Transverse colon (tissue), 4 donors: ENCODE measurements around the gene TMEM72. TPM values are rescaled to one million over a fixed set of nuclear protein-coding genes. Genes with fewer than 3 reads are reported as not detected.
A peak's percentile ranks its signal among the peaks of the same experiment; 100 is the strongest.

Experiments
- DNase-seq: peaks from one replicate; pipeline ENCODE4 v3.0.0-alpha.2; 2019
- H3K27ac ChIP-seq, 4 donors: fragments of 200-600 bp; sonication (generic); 2 replicates each; pipeline ENCODE4 v1.5.1; 2016 to 2018; ENCODE audit warnings: inconsistent platforms in 4 of 4
- H3K27me3 ChIP-seq: fragments of 200-600 bp; sonication (generic); 2 replicates; pipeline ENCODE4 v1.5.1; 2017; ENCODE audit warnings: inconsistent platforms
- H3K36me3 ChIP-seq, 4 donors: fragments of 200-600 bp; sonication (generic); 2 replicates each; pipeline ENCODE4 v1.5.1; 2017 to 2019; ENCODE audit warnings: inconsistent platforms in 4 of 4
- H3K4me1 ChIP-seq, 4 donors: fragments of 200-600 bp; sonication (generic); 2 replicates each; pipeline ENCODE4 v1.5.1; 2017 to 2020; ENCODE audit warnings: inconsistent platforms in 4 of 4
- H3K4me3 ChIP-seq, 4 donors: fragments of 200-600 bp; sonication (generic); 1 replicate in 1 of 4; 2 replicates in 3 of 4; pipeline versions ENCODE4 v1.5.1 to v1.6.1; 2017 to 2019; ENCODE audit warnings: inconsistent platforms in 4 of 4
- H3K9me3 ChIP-seq, 2 donors: fragments of 200-600 bp; sonication (generic); 2 replicates each; pipeline ENCODE4 v1.5.1; 2017 to 2019; ENCODE audit warnings: inconsistent platforms in 2 of 2
- EP300 ChIP-seq: sonication (generic); formaldehyde crosslinking; IDR thresholded peaks from one replicate; pipeline ENCODE4 v1.6.1; 2017; ENCODE audit warnings: antibody characterized with exemption, low read depth
- POLR2A ChIP-seq: fragments of 450-650 bp; IDR thresholded peaks from one replicate; pipeline ENCODE4 v1.6.1; 2016; ENCODE audit warnings: antibody characterized with exemption, mild to moderate bottlenecking, moderate library complexity
- POLR2AphosphoS5 ChIP-seq, 3 donors: sonication (generic); formaldehyde crosslinking; IDR thresholded peaks; one replicate each; pipeline ENCODE4 v1.6.1; 2016; ENCODE audit warnings: antibody characterized with exemption in 3 of 3
- WGBS, 2 donors: methylation state at CpG; one replicate each; pipeline ENCODE4 v1.1.5; 2018; ENCODE audit warnings: low coverage in 1 of 2; 5-methylcytosine and 5-hydroxymethylcytosine counted together
- in situ Hi-C, 4 donors: fragments of 200-750 bp; cut with MboI; loops; one replicate each; pipeline versions ENCODE4 v1.15.0 to v1.15.1; 2017; ENCODE audit warnings: low sequenced_read_pairs in 3 of 4, low pct_ligation_motif_present in 1 of 4, low pct_unique_long_range_greater_than_20kb in 1 of 4
- intact Hi-C: fragments of 100-400 bp; cut with DNase I; formaldehyde crosslinking; loops from one replicate; pipeline ENCODE4 v1.15.1; 2023; ENCODE audit warnings: low total_unique reads
- total RNA-seq, 4 donors: library from RNA; depleted of rRNA; stranded (reverse); fragments of >200 nt; gene quantifications; one replicate each; pipeline ENCODE4 v1.1.0, GENCODE V29; 2016
- TF ChIP-seq, protein P1 (sequence below), 5 experiments: fragments of 200-600 bp in 3 of 5; fragments of 450-650 bp in 2 of 5; sonication (generic) in 3 of 5; IDR thresholded peaks; 1 replicate in 2 of 5; 2 replicates in 3 of 5; pipeline ENCODE4 v1.5.1; 2016 to 2017; ENCODE audit warnings: antibody characterized with exemption in 5 of 5, inconsistent platforms in 3 of 5, mild to moderate bottlenecking in 2 of 5, moderate library complexity in 1 of 5

The TMEM72 gene
- total RNA-seq, 4 donors from 2014 or later: 9.5 to 49.4 (median 16.5) TPM

DNA sequence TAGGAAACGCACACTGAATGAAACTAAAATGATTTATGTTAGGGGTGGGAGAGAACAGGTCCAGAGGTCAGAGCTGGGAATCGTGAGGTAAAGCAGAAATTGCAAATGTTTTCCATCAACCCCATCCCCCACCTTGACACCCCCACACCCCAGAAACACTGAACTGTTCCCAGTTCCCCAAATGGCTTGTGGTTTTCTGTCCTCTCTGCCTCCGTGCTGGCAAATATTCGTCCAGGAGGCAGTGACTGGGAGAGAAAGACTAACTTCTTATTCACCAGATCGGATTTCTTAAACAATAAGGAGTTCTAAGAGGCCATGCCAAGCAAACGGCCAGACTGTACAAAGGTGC, 47.7 kb downstream of the TMEM72 start:
- WGBS, 2 donors: 0 to 2% methylated on average over 1 to 6 of the region's 6 CpGs
- Histone ChIP-seq H3K4me1 (peaks cover 6 to 40% (median 25%) of the 10 kb centered on the region in 4 donors), H3K27me3 (no peaks in the 10 kb centered on the region), H3K9me3 (no peaks in the 10 kb centered on the region), H3K27ac (peak overlapping the region; percentile 89 to 96 (median 92)), H3K36me3 (no peaks in the 10 kb centered on the region), H3K4me3 (peak overlapping the region; percentile 30 to 80 (median 64))
- TF ChIP-seq POLR2AphosphoS5 (IDR thresholded peaks at IDR 0.05): no peak
- TF ChIP-seq, protein P1, sequence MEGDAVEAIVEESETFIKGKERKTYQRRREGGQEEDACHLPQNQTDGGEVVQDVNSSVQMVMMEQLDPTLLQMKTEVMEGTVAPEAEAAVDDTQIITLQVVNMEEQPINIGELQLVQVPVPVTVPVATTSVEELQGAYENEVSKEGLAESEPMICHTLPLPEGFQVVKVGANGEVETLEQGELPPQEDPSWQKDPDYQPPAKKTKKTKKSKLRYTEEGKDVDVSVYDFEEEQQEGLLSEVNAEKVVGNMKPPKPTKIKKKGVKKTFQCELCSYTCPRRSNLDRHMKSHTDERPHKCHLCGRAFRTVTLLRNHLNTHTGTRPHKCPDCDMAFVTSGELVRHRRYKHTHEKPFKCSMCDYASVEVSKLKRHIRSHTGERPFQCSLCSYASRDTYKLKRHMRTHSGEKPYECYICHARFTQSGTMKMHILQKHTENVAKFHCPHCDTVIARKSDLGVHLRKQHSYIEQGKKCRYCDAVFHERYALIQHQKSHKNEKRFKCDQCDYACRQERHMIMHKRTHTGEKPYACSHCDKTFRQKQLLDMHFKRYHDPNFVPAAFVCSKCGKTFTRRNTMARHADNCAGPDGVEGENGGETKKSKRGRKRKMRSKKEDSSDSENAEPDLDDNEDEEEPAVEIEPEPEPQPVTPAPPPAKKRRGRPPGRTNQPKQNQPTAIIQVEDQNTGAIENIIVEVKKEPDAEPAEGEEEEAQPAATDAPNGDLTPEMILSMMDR (IDR thresholded peaks at IDR 0.05): no peak
- TF ChIP-seq EP300: no peak
- TF ChIP-seq POLR2A: no peak
- in situ Hi-C loops: no loop called here
- intact Hi-C loops: loop anchor here (2.0 kb wide), 1 partner anchor 44 kb away; no protein-coding TSS in a partner anchor
- no peak for DNase-seq

GRCh38 chr10:44959247-44960087, 48.3 kb downstream of the TMEM72 start, which contains the start of gene RASSF4:
Gene RASSF4, plus strand, starts transcription at chr10:44959802. Its CDS starts 10,401 bp downstream, at chr10:44970203.
- H3K36me3 ChIP-seq: no peaks in the 10 kb centered on the region

DNA sequence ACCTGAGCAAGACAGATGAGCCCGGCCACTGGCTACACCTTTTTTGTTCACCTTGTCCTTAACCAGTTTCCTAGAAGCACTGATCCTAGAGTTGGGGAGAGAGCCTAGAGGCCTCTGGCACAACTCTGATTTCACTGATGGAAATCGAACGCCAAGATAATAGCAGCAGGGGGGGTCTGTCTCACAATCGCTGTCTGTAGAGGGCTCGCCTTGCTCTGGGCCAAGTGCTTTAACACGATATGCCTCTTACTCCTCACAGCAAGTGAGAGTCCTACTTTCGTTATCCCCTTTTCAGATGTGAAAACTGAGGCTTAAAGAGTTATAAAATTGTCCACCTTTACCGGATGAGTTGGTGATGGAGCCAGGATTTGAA, 48.9 kb downstream of the TMEM72 start:
- intact Hi-C loops: no loop called here
- H3K9me3 ChIP-seq: no peaks in the 10 kb centered on the region
- DNase-seq: no peak
- no peaks in the 10 kb centered on the region for H3K27me3 ChIP-seq
- peaks cover 9 to 52% (median 35%) of the 10 kb centered on the region in 4 donors for H3K4me1 ChIP-seq
- in situ Hi-C loops: no loop called here
- peak overlapping the region; percentile 89 to 96 (median 92) for H3K27ac ChIP-seq
- WGBS, 2 donors: 29 to 40% methylated on average over 1 to 8 of the region's 8 CpGs
- TF ChIP-seq EP300: no peak
- TF ChIP-seq POLR2A: no peak
- TF ChIP-seq, protein P1 (IDR thresholded peaks at IDR 0.05): no peak
- no peak for TF ChIP-seq POLR2AphosphoS5 (IDR thresholded peaks at IDR 0.05)
- H3K36me3 ChIP-seq: no peaks in the 10 kb centered on the region
- H3K4me3 ChIP-seq: peak overlapping the region; percentile 39 to 80 (median 64)

More at GRCh38 chr10:44959247-44960087, 48.3 kb downstream of the TMEM72 start, which contains the start of gene RASSF4:
- no peaks in the 10 kb centered on the region for H3K27me3 ChIP-seq
- no peaks in the 10 kb centered on the region for H3K9me3 ChIP-seq
- peak within 1 kb of the TSS; percentile 89 to 96 (median 92) for H3K27ac ChIP-seq
- no peak for TF ChIP-seq EP300
- TF ChIP-seq, protein P1 (IDR thresholded peaks at IDR 0.05): peak in 1 of 5 experiments; percentile 28
- TF ChIP-seq POLR2A: peak; percentile 89
- peak; percentile 88 to 93 (median 89) for TF ChIP-seq POLR2AphosphoS5 (IDR thresholded peaks at IDR 0.05)
- peak; percentile 97 for DNase-seq
- peaks cover 9 to 46% (median 31%) of the 10 kb centered on the region in 4 donors for H3K4me1 ChIP-seq
- H3K4me3 ChIP-seq: peak within 1 kb of the TSS; percentile 39 to 80 (median 64)
- in situ Hi-C loops: no loop called here
- intact Hi-C loops: loop anchor here (2.0 kb wide), 1 partner anchor 43 kb away; no protein-coding TSS in a partner anchor
- WGBS, 2 donors: 3% methylated on average over 51 of the region's 74 CpGs; no CpG with 5 or more reads in 1 of the 2 donors

- no peaks in the 10 kb centered on the region for H3K27me3 ChIP-seq
- in situ Hi-C loops (no loop called here), intact Hi-C loops (no loop called here)
- no peak for DNase-seq
- TF ChIP-seq POLR2A (no peak), EP300 (no peak), POLR2AphosphoS5 (IDR thresholded peaks at IDR 0.05) (no peak)
- TF ChIP-seq, protein P1 (IDR thresholded peaks at IDR 0.05): no peak
- no peaks in the 10 kb centered on the region for H3K36me3 ChIP-seq
- 49 to 81% methylated on average over 2 to 7 of the region's 7 CpGs for WGBS, 2 donors
- H3K4me3 ChIP-seq: peak overlapping the region in 3 of 4 donors; percentile 60 to 80 (median 68)
- peak overlapping the region; percentile 89 to 96 (median 92) for H3K27ac ChIP-seq
- no peaks in the 10 kb centered on the region for H3K9me3 ChIP-seq
- H3K4me1 ChIP-seq: peaks cover 9 to 58% (median 35%) of the 10 kb centered on the region in 4 donors
Measured at GRCh38 chr10:44960482-44961229, 49.5 kb downstream of the TMEM72 start.
